GM21423 (cell line): Measurements from ENCODE around the gene SPTBN4.
A peak's percentile ranks its signal among the peaks of the same experiment; 100 is the strongest.
"Not testable (repeated sequence)": the region's sequence is repeated elsewhere in the genome, so short reads cannot be mapped to it uniquely, and the experiment has no call there.

Experiments
- ATAC-seq: cut with Tn5 transposase; IDR thresholded peaks from one replicate; pipeline ENCODE4 v1.9.1; 2021; ENCODE audit warnings: mild to moderate bottlenecking, moderate library complexity; ENCODE audit not compliant: unreplicated experiment

Gene SPTBN4

DNA sequence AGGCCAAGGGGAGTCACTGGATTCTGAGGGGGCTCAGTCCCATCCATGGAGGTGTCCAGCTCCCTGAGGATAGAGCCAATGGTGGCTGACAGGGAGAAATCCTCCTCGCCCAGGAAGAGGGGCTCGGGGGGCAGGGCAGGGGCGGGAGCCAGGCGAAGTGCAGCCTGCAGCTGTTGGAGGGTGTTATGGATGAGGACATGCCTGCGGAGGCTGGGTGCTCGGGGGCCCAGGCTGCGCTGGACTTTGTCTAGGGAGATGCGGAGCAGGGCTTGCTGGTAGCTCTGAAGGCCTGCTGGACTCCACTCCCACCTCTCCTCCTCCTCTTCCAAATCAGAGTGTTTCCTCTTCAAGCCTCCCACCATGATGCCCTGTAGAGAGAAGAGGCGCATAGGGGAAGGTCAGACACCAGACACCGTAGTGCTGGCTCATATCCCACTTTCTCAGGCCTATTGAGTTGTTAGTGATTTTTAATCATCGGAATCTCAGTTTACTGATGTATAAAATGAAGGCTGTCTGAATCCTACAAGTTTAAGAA is 25.0 kb upstream of the SPTBN4 start:
- ATAC-seq, result no peak

DNA sequence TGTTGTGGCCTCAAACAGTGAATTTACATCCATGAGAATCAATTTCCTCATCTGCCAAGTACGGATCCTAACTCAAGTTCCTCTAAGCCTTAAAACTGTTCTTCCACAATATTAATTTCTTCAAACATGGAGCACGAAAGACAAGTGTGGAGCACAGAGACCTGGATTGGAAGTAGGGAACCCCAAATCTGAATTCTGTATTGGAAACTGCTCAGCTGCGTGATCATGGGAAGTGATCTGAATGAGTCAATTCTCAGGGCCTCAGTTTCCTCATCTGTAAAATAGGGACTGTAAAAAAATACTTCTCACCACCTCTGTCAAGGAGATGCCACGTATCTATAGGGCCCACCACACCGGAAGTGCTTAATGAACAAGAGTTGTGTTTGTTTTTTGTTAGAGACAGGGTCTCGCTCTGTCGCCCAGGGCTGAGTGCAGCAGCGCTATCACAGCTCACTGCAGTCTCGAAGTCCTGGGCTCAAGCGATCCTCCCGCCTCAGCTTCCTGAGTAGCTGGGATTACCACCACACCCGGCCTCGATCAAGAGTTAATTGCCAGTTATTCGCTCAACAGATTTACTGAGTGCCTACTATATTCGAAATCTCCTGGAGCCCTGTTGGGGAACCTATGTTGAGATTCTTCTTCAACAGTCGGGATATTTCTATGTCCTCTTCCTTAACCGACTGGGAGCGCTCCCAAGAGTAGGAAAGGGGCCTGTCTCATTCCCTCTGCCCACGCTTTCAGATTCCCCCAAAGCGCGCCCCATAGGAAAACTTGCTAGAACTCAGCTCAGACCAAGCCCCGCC is 24.3 kb upstream of the SPTBN4 start:
- ATAC-seq, result no peak

DNA sequence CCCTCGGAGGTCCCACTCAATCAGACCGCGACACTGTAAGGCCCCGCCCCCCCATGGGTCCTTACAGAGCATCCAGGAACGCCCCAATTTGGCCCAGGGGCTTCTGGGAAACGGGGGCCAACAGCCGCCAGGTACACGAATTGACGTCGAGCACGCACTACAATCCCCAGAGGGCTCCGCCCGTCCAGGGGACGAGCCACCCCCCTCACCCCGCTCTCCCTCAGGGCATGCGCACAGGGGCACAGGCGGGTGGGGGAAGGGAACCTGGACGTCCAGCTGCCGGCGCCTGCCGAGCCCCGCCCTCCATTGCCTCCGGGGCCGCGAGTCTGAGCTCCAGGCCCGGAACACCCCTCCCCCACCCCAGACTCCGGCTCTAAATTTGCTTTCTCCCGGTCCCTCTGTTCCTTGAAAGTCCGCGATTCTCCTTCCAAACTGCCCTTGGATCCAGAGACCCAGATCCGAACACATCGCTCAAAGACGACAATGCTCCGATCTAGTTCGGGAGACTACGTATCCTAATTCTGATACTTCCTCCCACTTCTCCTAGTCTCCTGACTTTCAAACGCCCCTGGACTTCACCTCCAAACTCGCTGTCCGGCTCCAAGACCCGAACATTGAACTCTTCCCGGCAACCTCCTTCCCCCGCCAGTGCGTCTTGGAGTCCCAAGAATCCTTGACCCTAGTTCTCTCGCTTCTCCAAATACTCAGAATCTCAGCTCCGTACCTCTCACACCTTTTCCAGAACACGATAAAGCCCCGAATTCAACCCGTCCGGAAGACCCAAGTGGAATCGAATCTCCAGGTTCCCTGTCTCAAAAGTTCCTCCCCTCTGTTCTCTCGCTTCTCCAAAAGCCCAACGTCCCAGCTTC is 23.4 kb upstream of the SPTBN4 start:
- ATAC-seq, result peak; percentile 64

GRCh38 chr19:40444000-40444824 is 22.6 kb upstream of the SPTBN4 start, which contains the start of gene SERTAD3:
Gene SERTAD3 (minus strand): TSS chr19:40444335. CDS start chr19:40442080, 2,255 bp downstream.
- peak; percentile 67 for ATAC-seq

DNA sequence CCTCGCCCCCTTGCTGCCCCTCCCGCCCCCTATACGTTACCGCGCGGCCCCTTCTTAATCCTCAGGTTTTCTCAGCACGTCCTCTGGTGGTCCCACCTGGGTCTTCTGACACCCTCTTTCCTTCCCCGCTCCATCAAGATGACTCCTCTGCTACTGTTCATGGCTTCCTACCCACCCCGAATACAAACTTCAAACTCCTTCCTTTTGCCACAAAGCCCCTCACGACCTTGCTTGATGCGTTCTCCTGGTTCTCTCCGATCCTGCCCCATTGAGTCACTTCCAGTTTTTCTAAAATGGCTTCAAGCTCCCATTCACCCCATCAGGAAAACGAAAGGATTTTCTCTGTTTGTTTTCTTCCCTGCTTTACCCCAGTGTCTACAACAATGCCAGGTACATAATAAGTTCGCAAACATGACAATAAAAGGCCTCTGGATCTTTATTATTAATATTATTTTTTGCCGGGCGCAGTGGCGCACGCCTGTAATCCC is 21.9 kb upstream of the SPTBN4 start:
- ATAC-seq, result no peak

DNA sequence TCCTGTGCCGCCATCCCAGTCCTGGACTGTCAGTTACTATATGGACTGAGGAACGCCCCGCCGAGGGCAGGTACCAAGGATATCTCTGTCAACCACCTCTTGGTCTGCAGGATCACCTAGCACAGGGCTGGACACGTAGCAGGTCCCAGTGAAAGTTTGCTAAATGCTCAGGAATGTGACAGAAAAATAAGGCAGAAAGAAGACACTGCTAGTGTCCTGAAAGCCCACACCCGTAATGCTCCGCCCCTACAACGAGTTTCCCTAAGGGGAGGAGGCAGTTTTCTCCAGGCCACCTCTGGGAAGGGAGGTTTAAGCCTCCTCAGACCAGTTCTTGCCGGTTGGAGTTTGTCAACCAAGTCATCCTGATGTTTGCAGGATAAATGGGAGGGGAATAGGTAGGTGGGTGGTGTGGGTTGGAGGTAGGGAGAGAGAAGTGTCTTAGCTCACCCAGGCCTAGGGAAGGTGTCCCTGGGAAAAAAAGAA is 21.0 kb upstream of the SPTBN4 start:
- ATAC-seq, result no peak

DNA sequence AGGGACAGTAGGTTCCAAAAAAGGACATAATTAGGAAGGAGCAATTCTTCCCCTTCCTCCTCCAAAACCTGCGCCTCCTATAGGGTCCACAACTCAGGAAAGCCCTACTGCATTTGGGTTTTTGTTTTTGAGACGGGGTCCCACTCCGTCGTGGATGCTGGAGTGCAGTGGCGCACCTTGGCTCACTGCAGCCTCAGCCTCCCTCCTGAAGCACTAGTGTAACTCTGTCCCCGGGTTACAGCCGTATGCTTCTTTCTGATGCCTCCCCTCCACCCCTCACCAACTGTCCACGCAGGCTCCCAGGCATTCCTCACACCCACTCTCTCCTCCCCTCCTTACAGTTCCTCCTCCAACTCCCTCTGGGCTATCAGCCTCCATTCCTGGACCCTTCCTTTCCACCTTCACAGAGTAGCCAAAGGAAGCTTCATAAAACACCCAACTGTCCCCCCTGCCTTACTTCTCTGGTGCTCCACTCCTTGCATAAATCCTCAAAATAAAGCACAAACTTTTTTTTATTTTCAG is 20.5 kb upstream of the SPTBN4 start:
- ATAC-seq, result no peak

DNA sequence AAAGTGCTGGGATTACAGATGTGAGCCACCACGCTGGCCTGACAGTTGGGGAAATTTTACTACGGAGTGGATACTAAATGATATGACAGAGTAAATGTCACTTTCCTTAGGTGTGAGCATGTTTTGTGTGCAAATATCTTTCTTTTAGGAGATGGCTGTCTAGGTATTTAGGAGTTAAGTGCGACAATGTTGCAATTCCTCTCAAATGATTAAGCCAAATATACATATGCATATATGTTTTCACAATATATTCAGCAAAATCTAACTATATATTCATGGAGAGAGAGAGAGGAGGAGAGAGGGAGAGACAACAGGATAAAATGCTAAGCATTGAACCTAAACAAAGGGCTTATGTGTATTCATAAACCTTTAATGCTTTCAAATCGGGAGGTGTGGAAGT is 17.3 kb upstream of the SPTBN4 start:
- no peak for ATAC-seq

GRCh38 chr19:40450664-40451063 is 16.1 kb upstream of the SPTBN4 start:
- no peak for ATAC-seq

- ATAC-seq, result no peak
Observed at GRCh38 chr19:40452016-40452415, 14.8 kb upstream of the SPTBN4 start.

- no peak for ATAC-seq
Observed at GRCh38 chr19:40453151-40453735, 13.6 kb upstream of the SPTBN4 start.

DNA sequence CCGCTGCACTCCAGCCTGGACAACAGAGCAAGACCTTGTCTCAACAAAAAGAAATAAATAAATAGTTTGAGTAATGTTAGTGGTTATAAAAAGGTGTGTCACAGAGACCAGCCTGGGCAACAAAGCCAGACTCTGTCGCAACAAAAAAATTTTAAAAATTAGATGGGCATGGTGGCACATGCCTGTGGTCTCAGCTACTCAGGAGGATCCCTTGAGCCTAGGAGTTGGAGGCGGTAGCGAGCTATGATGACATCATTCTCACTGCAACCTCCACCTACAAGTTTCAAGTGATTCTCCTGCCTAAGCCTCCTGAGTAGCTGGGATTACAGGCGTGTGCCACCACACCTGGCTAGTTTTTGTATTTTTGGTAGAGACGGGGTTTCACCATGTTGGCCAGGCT is 12.9 kb upstream of the SPTBN4 start:
- ATAC-seq, result not testable (repeated sequence)

GRCh38 chr19:40457048-40457447 is 9.8 kb upstream of the SPTBN4 start:
- no peak for ATAC-seq

GRCh38 chr19:40457953-40458596 is 8.7 kb upstream of the SPTBN4 start:
- no peak for ATAC-seq

DNA sequence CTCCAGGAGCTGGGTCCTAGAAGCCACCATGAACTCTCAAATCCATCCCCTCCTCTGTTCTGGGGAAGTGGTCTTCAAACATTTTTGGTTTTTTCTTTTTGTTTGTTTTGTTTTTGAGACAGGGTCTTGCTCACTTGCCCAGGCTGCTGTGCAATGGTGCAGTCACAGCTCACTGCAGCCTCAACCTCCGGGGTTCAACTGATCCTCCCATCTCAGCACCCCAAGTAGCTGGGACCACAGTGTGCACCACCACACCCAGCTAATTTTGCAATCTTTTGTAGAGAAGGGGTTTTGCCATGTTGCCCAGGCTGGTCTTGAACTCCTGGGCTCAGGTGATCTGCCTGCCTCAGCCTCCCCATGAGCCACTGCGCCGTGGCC is 8.2 kb upstream of the SPTBN4 start:
- no peak for ATAC-seq

- ATAC-seq, result no peak
Observed at GRCh38 chr19:40460185-40460584, 6.6 kb upstream of the SPTBN4 start.

DNA sequence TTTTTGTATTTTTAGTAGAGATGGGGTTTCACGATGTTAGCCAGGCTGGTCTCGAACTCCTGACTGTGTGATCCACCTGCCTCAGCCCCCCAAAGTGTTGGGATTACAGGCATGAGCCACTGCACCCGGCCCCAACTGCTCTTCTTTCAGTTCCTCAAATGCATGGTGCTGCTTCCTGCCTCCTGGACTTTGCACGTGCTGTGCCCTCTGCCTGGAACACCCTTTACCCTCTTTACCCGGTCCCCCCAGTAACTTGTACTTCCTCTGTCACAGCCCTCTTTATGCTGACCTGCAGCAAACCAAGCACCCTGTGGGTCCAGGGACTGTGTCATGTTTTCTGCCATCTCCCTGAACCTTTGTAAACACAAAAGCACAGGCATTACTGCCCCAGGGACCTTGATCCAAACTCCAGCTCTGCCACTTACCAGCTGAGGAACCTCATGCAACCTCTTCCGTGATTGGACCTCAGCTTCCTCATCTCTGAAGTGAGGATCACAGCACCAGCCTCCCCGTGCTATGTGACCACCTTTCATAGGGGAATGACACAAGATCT is 5.1 kb upstream of the SPTBN4 start:
- no peak for ATAC-seq

DNA sequence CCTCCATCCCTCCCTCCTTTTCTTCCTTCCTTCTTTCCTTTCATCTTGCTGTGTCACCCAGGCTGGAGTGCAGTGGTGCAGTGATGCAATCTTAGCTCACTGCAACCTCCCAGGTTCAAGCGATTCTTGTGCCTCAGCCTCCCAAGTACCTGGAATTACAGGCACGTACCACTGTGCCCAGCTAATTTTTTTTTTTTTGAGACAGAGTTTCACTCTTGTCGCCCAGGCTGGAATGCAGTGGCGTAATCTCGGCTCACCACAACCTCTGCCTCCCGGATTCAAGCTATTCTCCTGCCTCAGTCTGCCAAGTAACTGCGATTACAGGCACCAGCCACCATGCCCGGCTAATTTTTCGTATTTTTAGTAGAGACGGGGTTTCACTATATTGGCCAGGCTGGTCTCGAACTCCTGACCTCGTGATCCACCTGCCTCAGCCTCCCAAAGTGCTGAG is 3.2 kb upstream of the SPTBN4 start:
- not testable (repeated sequence) for ATAC-seq
